DOHH2 (cell line): ENCODE measurements around the gene ANKRD33B.

Experiments
- H3F3A ChIP-seq: fragments of 200-600 bp; sonication (generic), shearing (Covaris generic); 2 replicates; pipeline ENCODE4 v1.6.0; 2016; ENCODE audit warnings: antibody characterized with exemption, mild to moderate bottlenecking; ENCODE audit not compliant: control insufficient read depth, insufficient read depth
- H3K27ac ChIP-seq: fragments of 200-600 bp; sonication (generic); 2 replicates; pipeline ENCODE4 v1.5.1; 2014; ENCODE audit warnings: low read depth, mild to moderate bottlenecking, low read length, moderate library complexity
- H3K27me3 ChIP-seq: fragments of 200-600 bp; sonication (generic); 2 replicates; pipeline ENCODE4 v1.6.1; 2014; ENCODE audit warnings: mild to moderate bottlenecking, low read length, mixed read lengths; ENCODE audit not compliant: control insufficient read depth
- H3K36me3 ChIP-seq: fragments of 200-600 bp; sonication (generic); 2 replicates; pipeline ENCODE4 v1.6.1; 2014; ENCODE audit warnings: mild to moderate bottlenecking, low read length, moderate library complexity, mixed read lengths; ENCODE audit not compliant: control insufficient read depth
- H3K4me1 ChIP-seq: fragments of 200-600 bp; sonication (generic); 2 replicates; pipeline ENCODE4 v1.6.1; 2014; ENCODE audit warnings: mild to moderate bottlenecking, low read length, mixed read lengths; ENCODE audit not compliant: control insufficient read depth
- H3K4me2 ChIP-seq: fragments of 200-600 bp; sonication (generic); 2 replicates; pipeline ENCODE4 v1.6.0; 2014; ENCODE audit warnings: mild to moderate bottlenecking, low read length, moderate library complexity
- H3K4me3 ChIP-seq: fragments of 200-600 bp; sonication (generic); 2 replicates; pipeline ENCODE4 v1.5.1; 2014; ENCODE audit warnings: mild to moderate bottlenecking, low read length, mixed read lengths
- H3K79me2 ChIP-seq: fragments of 200-600 bp; sonication (generic); 2 replicates; pipeline ENCODE4 v1.6.1; 2014; ENCODE audit warnings: mild to moderate bottlenecking, low read length, mixed read lengths; ENCODE audit not compliant: control insufficient read depth
- H3K9me2 ChIP-seq: fragments of 200-600 bp; sonication (generic); replicated peaks from 2 replicates; pipeline ENCODE4 v1.6.1; 2014; ENCODE audit warnings: mild to moderate bottlenecking, low read length, mixed read lengths; ENCODE audit not compliant: control insufficient read depth
- H3K9me3 ChIP-seq: fragments of 200-600 bp; sonication (generic); 2 replicates; pipeline ENCODE4 v1.6.1; 2014; ENCODE audit warnings: antibody characterized with exemption, low read length, mixed read lengths; ENCODE audit not compliant: control insufficient read depth, insufficient read depth
- H4K20me1 ChIP-seq: fragments of 200-600 bp; sonication (generic); 2 replicates; pipeline ENCODE4 v1.6.0; 2014; ENCODE audit warnings: low read depth, mild to moderate bottlenecking, antibody characterized with exemption, low read length, moderate library complexity; ENCODE audit not compliant: control insufficient read depth, insufficient read depth
- CTCF ChIP-seq: fragments of 200-600 bp; sonication (generic); IDR thresholded peaks from one replicate; pipeline ENCODE4 v1.5.1; 2014; ENCODE audit warnings: antibody characterized with exemption, mild to moderate bottlenecking, low read depth, low read length; ENCODE audit not compliant: poor library complexity, severe bottlenecking
- EZH2phosphoT487 ChIP-seq: fragments of 200-600 bp; sonication (generic); IDR thresholded peaks from 2 replicates; pipeline ENCODE4 v1.6.1; 2017; ENCODE audit warnings: borderline replicate concordance, mild to moderate bottlenecking, antibody characterized with exemption, low read length, moderate library complexity, mixed read lengths

Gene ANKRD33B

GRCh38 chr5:10649666-10650380 lies 86.0 kb downstream of the ANKRD33B start:
- Histone ChIP-seq H3K4me3 (no peak overlapping the region), H3K9me3 (no peaks in the 10 kb centered on the region)

GRCh38 chr5:10652151-10652550 lies 88.3 kb downstream of the ANKRD33B start:
- H3K27ac ChIP-seq, result no peak overlapping the region
- H3K79me2 ChIP-seq, result no peaks in the 10 kb centered on the region
- no peak overlapping the region for H3K4me3 ChIP-seq
- no peaks in the 10 kb centered on the region for H3K9me3 ChIP-seq
- TF ChIP-seq CTCF (no peak), EZH2phosphoT487 (no peak)
- no peak overlapping the region for H3K4me2 ChIP-seq
- no peaks in the 10 kb centered on the region for H3K9me2 ChIP-seq
- H3K4me1 ChIP-seq, result no peaks in the 10 kb centered on the region
- H3K27me3 ChIP-seq, result no peaks in the 10 kb centered on the region
- no peaks in the 10 kb centered on the region for H4K20me1 ChIP-seq
- H3K36me3 ChIP-seq, result no peaks in the 10 kb centered on the region
- H3F3A ChIP-seq, result no peaks in the 10 kb centered on the region

More at GRCh38 chr5:10649666-10650380, 86.0 kb downstream of the ANKRD33B start:
- Histone ChIP-seq H3K79me2 (no peaks in the 10 kb centered on the region), H3F3A (no peaks in the 10 kb centered on the region), H3K9me2 (no peaks in the 10 kb centered on the region), H4K20me1 (no peaks in the 10 kb centered on the region), H3K27me3 (no peaks in the 10 kb centered on the region), H3K4me2 (no peak overlapping the region), H3K36me3 (no peaks in the 10 kb centered on the region), H3K27ac (no peak overlapping the region), H3K4me1 (peaks cover 8% of the 10 kb centered on the region)
- TF ChIP-seq CTCF (no peak), EZH2phosphoT487 (no peak)

GRCh38 chr5:10652606-10653005 lies 88.7 kb downstream of the ANKRD33B start:
- TF ChIP-seq EZH2phosphoT487, result no peak
- H3K4me2 ChIP-seq, result no peak overlapping the region
- H3K27me3 ChIP-seq, result no peaks in the 10 kb centered on the region
- no peaks in the 10 kb centered on the region for H3K4me1 ChIP-seq
- H3K9me3 ChIP-seq, result no peaks in the 10 kb centered on the region
- H3K9me2 ChIP-seq, result no peaks in the 10 kb centered on the region
- no peaks in the 10 kb centered on the region for H3K79me2 ChIP-seq
- no peak overlapping the region for H3K4me3 ChIP-seq
- no peaks in the 10 kb centered on the region for H4K20me1 ChIP-seq
- H3F3A ChIP-seq, result no peaks in the 10 kb centered on the region
- no peak overlapping the region for H3K27ac ChIP-seq
- H3K36me3 ChIP-seq, result no peaks in the 10 kb centered on the region

- H3F3A ChIP-seq, result no peaks in the 10 kb centered on the region
- H3K36me3 ChIP-seq, result no peaks in the 10 kb centered on the region
- no peak overlapping the region for H3K27ac ChIP-seq
- TF ChIP-seq CTCF, result no peak
- no peak for TF ChIP-seq EZH2phosphoT487
- H4K20me1 ChIP-seq, result no peaks in the 10 kb centered on the region
- no peaks in the 10 kb centered on the region for H3K9me2 ChIP-seq
- H3K9me3 ChIP-seq, result no peaks in the 10 kb centered on the region
- H3K4me2 ChIP-seq, result no peak overlapping the region
- no peak overlapping the region for H3K4me3 ChIP-seq
- H3K27me3 ChIP-seq, result no peaks in the 10 kb centered on the region
- H3K79me2 ChIP-seq, result no peaks in the 10 kb centered on the region
- H3K4me1 ChIP-seq, result no peaks in the 10 kb centered on the region
Measured at GRCh38 chr5:10653043-10653442, 89.2 kb downstream of the ANKRD33B start.
